NAMALWA (cell line): ENCODE measurements around the gene MED29.

Source experiments
- DNase-seq: peaks from one replicate; pipeline ENCODE4 v3.0.0-alpha.2; 2015; ENCODE audit warnings: low spot score

Gene MED29

DNA sequence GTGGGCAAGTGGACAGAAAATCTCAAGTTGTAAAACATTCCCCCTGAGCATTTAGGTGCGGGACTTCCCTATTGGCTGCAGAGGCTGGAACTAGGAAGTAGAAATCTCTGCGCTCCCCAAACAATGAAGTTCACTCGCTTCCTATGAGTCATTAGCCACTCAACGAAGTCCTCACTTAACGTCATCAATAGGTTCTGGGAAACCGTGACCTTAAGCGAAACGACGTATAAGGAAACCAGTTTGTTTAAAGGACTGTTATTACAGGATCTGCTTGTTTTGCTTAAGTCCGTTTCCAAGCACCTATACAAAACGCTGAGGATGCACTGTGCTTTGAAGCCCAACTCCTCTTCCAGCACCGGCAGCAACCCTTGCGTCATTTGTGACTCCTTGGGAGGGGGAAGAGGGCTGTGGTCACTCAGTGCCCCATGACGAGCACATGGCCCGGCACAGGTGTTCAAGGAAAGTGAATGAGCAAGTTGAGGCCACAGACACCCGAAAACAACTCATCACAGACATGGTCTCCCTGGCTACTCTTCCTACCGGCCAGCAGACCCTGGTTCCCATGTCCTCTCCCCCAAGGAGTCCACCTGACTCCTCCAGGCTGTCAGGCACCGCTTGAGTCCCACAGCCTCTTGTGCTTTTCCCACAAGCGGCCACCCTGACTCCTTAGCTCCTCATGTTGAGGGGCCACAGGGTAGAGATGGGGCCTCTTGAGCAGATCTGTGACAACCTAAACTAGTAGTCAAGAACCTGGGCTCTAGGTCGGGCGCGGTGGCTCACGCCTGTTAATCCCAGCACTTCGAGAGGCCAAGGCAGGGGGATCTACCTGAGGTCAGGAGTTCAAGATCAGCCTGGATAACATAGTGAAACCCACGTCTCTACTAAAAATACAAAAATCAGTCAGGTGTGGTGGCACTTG is 39.8 kb downstream of the MED29 start:
- peak; percentile 80 for DNase-seq

DNA sequence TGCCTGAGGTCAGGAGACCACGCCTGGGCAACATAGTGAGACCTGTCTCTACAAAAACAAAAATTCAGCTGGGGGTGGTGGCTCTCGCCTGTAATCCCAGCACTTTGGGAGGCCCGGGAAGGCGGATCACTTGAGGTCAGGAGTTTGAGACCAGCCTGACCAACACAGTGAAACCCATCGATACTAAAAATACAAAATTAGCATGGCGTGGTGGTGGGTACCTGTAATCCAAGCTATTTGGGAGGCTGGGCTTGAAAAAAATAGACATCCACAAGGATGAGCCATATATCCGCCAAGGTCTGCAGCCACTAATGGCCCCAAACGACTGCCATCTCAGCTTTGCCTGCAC is 41.5 kb downstream of the MED29 start:
- no peak for DNase-seq

DNA sequence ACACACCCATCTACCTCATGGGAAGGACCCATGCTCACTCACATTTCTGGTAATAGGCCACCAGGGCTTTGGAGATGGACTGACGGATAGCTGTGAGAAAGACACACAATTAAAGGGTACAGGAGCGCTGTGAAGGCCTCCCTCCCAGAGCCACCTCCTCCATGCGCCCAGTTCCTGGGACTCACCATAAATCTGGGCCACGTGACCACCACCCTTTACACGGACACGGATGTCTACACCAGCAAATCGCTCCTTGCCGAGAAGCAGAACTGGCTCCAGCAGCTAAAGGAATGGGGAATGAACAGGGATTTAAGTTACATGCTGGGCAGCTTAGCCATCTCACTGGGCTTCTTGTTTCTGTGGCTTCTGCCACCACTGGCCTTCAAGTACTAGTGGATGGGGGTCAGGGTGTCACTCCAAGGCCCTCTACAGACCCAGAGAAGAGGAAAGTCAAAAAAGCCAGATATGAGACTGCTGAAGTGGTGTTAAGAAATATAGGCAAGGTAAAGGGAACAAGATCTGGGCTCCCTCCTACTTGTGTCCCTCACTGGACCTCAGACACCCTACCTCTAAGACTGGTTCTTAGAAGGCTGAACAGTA is 42.4 kb downstream of the MED29 start:
- no peak for DNase-seq

DNA sequence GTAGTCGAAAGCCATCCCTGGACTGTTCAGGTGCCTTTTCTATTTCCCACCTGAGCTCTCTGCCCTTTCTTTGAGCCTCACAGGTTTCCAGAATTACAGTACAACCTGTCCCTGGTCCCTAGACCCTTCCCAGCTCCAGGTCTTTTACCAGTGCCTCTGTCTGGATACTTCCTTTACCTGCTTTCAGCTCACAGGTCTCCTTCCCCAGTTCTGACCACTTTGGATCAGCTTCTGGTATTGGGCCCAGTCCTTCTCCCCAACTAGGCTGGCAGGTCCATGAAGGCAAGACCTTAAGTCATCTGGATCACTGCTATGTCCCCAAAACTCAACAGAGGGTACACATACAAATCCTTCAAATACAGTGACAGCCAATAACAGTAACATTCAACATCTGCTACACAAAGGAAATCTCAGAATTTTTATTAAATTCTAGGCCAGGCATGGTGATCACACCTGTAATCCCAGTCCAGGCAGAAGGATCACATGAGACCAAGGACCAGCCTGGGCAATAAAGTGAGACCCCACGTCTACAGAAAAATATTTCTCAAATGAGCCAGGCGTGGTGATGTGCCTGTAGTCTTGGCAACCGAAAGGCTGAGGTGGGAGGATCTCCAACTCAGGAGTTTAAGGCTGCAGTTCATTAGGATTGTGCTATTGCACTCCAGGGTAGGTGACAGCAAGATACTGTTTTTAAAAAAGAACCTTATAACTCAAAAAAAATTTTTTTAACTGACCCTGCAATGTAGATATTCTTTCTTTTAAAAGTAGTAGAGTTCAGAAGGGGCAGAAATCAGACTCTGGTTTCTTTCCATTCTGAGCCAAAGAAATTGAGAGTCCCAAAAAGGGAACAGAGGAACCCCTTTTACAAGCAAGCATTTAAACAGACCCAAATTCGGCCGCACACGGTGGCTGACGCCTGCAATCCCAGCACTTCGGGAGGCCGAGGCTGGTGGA is 43.2 kb downstream of the MED29 start:
- DNase-seq = no peak

DNA sequence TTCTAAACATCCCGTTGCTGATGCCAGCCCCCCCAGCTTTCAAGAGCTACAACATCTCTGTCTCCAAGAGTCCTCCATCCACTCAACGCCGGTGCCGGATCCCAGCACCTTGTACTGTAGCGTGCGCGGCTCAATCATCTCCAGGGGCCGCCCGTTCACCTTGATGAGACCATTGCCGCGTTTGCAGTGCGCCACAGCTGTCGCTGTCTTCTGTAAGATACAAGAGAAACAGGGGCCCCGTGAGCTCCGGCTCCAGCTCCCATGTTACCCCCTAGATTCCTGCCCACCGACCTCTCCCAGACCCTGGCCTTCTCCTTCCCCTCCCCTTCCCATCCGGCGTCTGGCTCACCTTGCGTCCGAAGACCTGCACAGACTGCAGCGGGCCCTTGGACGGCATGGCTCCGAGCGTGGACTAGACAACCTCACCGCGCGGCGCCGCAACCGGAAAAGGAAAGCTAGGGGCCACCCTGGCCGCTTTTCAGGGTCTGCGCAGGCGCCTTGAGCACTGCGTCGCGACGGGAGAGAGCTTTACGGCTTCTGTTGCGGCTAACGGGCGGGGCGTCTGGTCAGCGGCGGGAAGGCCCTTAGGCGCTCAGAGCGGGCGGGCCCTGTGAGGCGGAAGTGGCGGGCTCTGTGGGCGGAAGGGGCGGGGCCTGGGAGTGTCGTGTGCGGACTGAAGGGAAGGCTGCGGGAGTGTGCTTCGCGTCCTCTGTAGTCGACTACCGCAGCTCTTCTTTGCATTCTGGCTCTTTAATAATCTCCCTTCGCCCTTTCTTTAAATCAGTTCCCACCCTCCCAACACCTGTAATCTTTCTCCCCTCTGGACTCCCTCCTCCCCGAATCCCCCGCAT is 44.5 kb downstream of the MED29 start, which contains the start of gene RPS16:
RPS16 (minus strand) TSS at position 451 of the 851 bp plus-strand sequence; CDS start at position 397, 54 bp downstream.
- DNase-seq = peak; percentile 98

DNA sequence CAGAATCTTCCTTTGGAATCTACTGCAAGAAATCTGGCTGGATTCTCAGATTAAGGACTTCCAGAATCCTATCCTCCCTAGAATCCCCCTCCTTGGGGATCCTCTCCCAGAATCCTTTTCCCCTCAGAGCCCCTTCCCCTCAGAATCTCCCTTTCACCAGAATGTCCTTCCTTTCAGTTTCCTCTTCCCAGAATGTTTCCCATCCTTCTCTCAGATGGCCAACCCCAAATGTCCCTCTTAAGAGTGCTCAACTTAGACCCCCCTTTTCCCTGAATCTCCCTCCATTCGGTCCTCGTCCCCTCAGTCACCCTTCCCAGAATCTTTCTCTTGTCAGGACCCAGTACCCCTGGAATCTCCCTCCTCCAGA is 45.2 kb downstream of the MED29 start:
- DNase-seq = no peak

DNA sequence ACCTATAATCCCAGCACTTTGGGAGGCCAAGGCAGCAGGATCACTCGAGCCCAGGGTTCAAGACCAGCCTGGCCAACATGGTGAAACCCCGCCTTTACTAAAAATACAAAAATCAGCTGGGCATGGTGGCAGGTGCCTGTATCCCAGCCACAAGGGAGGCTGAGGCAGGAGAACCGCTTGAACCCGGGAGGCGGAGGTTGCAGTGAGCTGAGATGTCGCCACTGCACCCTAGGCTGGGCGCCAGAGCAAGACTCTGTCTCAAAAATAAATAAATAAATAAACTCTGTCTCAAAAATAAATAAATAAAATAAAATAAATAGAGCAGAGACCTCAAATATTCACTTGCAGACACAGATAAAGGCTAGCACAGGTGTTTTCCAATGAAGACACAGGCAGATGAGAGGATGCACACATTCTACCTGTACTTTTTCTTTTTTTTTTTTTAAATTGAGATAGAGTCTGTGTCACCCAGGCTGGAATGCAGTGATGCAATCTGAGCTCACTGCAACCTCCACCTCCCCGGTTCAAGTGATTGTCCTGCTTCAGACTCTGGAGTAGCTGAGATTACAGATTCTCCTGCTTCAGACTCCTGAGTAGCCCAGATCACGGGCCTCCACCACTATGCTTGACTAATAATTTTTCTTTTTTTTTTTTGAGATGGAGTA is 47.2 kb downstream of the MED29 start:
- no peak for DNase-seq

DNA sequence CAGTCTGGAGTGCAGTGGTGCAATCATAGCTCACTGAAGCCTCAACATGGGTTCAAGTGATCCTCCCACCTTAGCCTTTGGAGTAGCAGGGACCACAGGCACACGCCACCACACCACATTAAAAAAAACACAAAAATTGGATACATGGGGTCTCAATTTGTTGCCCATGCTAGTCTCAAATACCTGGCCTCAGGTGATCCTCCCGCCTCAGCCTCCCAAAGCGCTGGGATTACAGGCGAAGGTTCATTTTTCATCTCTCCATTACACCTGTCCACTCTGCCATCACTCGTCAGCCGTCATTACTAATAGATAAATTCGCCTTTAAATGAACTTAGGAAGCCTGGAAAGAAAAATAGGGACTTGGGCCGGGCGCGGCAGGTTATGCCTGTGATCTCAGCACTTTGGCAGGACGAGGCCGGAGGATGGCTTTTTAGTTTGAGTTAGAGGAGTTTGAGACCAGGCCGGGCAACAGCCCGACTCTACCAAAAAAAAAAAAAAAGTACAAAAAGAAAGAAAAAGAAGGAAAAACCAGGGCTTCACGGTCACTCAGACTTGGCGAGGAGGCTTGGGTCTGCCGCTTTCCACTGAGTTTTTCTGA is 53.5 kb downstream of the MED29 start:
- no peak for DNase-seq

DNA sequence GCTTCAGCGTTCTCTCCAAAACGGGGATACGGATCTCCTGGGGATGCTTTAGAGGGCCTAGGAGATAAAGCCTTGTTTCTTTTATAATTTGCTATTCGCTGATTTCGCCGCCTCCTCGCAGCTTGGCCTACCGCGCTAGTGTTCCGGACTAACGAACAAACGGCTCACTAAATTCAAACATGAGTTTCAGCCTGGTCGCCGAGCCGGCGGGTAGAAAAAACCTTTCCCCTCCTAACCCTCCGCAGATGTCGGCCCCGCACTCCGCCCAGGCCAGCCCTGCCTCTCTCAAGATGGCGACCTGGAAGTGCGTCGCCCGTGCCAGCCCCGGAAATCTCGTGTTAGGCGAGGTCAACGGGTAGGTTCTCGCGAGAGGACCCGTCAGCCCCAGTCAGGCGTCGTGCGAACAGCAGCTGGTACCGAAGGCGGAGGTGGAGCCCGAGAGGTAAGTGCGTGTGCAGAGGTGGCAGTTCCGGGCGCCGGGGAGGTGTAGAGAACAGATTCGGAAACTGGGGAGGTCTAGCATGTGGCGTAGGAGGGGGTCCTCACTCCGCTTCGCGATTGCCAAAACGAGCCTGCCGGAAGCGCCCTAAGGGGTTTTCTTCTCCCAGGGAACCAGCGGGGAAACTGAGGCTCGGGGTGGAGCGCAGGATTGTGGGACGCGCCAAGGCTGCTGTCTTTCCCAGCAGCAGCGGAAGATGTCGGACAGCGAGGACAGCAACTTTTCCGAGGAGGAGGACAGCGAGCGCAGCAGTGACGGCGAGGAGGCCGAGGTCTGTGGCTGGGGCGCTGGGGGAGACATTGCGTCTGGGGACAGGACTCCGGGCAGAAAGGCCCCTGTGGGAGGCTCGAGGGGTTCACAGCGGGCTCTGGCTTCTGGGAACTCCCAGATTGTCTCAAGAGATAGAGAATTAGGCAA is 54.3 kb downstream of the MED29 start, which contains the start of gene SUPT5H:
SUPT5H (plus strand) TSS at position 387 of the 916 bp plus-strand sequence; CDS start at position 696, 309 bp downstream.
- peak; percentile 99 for DNase-seq

DNA sequence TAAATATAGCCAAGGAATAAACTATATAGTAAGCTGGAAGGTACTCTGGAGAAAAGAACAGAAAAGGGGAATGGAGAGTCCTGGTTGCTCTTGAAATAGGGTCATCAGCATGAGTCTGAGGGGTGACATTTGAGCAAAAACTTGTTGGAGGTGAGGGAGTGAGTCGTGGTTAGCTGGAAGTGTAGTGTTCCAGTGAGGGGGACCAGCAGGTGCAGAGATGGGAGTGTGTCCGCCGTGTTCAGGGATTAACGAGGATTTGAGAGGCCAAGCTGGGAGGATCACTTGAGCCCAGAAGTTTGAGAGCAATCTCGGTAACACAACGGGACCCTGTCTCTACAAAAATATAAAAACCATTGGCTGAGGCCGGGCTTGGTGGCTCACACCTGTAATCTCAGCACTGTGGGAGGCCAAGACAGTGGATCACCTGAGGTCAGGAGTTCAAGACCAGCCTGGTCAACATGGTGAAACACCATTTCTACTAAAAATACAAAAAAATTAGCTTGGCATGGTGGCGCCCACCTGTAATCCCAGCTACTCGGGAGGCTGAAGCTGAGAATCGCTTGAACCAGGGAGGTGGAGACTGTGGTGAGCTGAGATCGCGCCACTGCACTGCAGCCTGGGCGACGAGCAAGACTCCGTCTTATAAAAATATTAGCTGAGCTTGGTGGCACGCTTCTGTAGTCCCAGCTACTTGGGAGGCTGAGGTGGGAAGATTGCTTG is 55.3 kb downstream of the MED29 start:
- DNase-seq = no peak

DNA sequence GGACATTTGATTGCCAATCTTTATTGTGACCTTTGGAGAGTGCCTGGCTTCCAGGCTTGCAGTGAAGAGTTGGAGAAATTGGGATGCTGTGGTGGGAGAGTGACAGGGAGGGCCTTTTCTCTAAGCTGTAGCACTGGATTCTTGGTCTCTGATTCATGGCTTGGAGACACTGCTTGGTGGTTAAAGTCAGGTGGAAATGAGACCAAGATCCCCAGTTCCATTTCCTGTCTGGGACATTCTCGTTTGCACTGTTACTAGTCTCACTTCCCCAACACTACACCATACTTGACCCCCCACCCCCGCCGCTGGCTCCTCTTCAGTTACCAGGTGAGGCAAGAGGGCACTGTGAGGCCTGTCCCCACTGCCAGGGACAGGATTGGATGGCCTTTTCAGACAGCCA is 57.1 kb downstream of the MED29 start:
- DNase-seq = no peak

DNA sequence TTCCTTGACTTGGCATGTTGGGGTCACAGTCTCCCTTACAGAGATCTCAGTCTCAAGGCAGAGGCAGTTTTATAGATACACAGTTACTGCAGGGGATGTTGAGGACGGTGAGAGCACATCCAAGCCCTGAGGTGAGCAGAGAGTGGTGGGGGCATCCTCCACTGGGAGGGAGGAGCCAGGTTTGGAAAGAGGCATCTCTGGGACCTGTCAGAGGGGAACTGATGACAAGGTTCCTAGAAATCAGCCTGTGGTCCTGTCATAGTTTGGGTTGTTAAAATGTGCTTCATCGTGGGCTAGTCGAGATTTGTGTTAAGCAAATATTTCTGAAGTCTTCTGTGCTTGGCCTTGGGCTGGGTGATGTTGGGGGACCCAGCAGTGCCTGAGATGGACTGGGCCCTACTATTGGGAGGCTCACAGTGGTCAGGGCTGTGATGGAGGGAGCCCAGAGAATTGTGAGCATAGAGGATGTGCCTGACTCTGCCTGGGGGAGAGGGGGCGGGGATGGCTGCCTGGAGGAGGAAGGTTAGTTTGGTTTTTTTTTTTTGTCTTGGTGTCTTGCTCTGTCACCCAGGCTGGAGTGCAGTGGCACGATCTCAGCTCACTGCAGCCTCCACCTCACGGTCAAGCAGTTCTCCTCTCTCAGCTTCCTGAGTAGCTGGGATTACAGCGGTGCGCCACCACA is 58.1 kb downstream of the MED29 start:
- no peak for DNase-seq
